Ishikawa (cell line): ENCODE measurements around the gene IL1B.

Experiments used
- CEBPB ChIP-seq: IDR thresholded peaks from 2 replicates; pipeline ENCODE4 v1.6.1; 2012
- CREB1 ChIP-seq: IDR thresholded peaks from 2 replicates; pipeline ENCODE4 v1.6.1; 2012; ENCODE audit warnings: low read depth
- EGR1 ChIP-seq: IDR thresholded peaks from 2 replicates; pipeline ENCODE4 v1.6.1; 2012
- EP300 ChIP-seq: IDR thresholded peaks from 2 replicates; pipeline ENCODE4 v1.6.1; 2012; ENCODE audit warnings: borderline replicate concordance
- FOXM1 ChIP-seq: IDR thresholded peaks from 2 replicates; pipeline ENCODE4 v1.6.1; 2012; ENCODE audit warnings: low read depth, borderline replicate concordance
- MAX ChIP-seq: IDR thresholded peaks from 2 replicates; pipeline ENCODE4 v1.6.1; 2012
- NFIC ChIP-seq: IDR thresholded peaks from 2 replicates; pipeline ENCODE4 v1.6.1; 2012
- RAD21 ChIP-seq: IDR thresholded peaks from 2 replicates; pipeline ENCODE4 v1.6.1; 2012; ENCODE audit warnings: low read depth
- REST ChIP-seq: IDR thresholded peaks from 2 replicates; pipeline ENCODE4 v1.6.1; 2012; ENCODE audit warnings: low read depth, mild to moderate bottlenecking
- TAF1 ChIP-seq: IDR thresholded peaks from 2 replicates; pipeline ENCODE4 v1.6.1; 2012; ENCODE audit warnings: low read depth, mild to moderate bottlenecking
- TCF12 ChIP-seq: IDR thresholded peaks from 2 replicates; pipeline ENCODE4 v1.6.1; 2012; ENCODE audit warnings: low read depth
- TEAD4 ChIP-seq: IDR thresholded peaks from 2 replicates; pipeline ENCODE4 v1.6.1; 2012
- USF1 ChIP-seq: IDR thresholded peaks from 2 replicates; pipeline ENCODE4 v1.6.1; 2012
- YY1 ChIP-seq: IDR thresholded peaks from 2 replicates; pipeline ENCODE4 v1.6.1; 2012; ENCODE audit warnings: low read depth
- ZBTB7A ChIP-seq: IDR thresholded peaks from 2 replicates; pipeline ENCODE4 v1.6.1; 2012; ENCODE audit warnings: low read depth

Gene IL1B

GRCh38 chr2:112790305-112790704, 46.3 kb downstream of the IL1B start:
- TF ChIP-seq CREB1 (no peak), RAD21 (no peak), FOXM1 (no peak), CEBPB (no peak), TEAD4 (no peak), TAF1 (no peak), NFIC (no peak), REST (no peak), YY1 (no peak), TCF12 (no peak), USF1 (no peak), MAX (no peak), EP300 (no peak), ZBTB7A (no peak), EGR1 (no peak)

- TF ChIP-seq TEAD4 (no peak), NFIC (no peak), USF1 (no peak), YY1 (no peak), CEBPB (no peak), EP300 (no peak), FOXM1 (no peak), RAD21 (no peak), TAF1 (no peak), EGR1 (no peak), REST (no peak), TCF12 (no peak), MAX (no peak), CREB1 (no peak), ZBTB7A (no peak)
Measured at GRCh38 chr2:112789186-112789585, 47.4 kb downstream of the IL1B start.

- TF ChIP-seq REST (no peak), MAX (no peak), RAD21 (no peak), TEAD4 (no peak), EGR1 (no peak), CREB1 (no peak), CEBPB (no peak), ZBTB7A (no peak), TCF12 (no peak), YY1 (no peak), USF1 (no peak), FOXM1 (no peak), EP300 (no peak), NFIC (no peak), TAF1 (no peak)
Measured at GRCh38 chr2:112788653-112789052, 47.9 kb downstream of the IL1B start.

- TF ChIP-seq RAD21 (no peak), EP300 (no peak), TCF12 (no peak), FOXM1 (no peak), EGR1 (no peak), ZBTB7A (no peak), USF1 (no peak), REST (no peak), CREB1 (no peak), MAX (no peak), TEAD4 (no peak), CEBPB (no peak), NFIC (no peak), TAF1 (no peak), YY1 (no peak)
Measured at GRCh38 chr2:112787729-112788393, 48.7 kb downstream of the IL1B start.
